Colon (tissue), 2 donors: ENCODE results near the gene CLDND2.
"Not testable (repeated sequence)": the region's sequence is repeated elsewhere in the genome, so short reads cannot be mapped to it uniquely, and the experiment has no call there.

Experiments used
- FAIRE-seq: peaks from 2 replicates; lab custom pipeline; 2012; peaks lifted over from hg19 to GRCh38; lab: Jason Lieb, UNC
- donor health status: control.
- donor health status: control.

Gene CLDND2, protein sequence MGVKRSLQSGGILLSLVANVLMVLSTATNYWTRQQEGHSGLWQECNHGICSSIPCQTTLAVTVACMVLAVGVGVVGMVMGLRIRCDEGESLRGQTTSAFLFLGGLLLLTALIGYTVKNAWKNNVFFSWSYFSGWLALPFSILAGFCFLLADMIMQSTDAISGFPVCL

DNA sequence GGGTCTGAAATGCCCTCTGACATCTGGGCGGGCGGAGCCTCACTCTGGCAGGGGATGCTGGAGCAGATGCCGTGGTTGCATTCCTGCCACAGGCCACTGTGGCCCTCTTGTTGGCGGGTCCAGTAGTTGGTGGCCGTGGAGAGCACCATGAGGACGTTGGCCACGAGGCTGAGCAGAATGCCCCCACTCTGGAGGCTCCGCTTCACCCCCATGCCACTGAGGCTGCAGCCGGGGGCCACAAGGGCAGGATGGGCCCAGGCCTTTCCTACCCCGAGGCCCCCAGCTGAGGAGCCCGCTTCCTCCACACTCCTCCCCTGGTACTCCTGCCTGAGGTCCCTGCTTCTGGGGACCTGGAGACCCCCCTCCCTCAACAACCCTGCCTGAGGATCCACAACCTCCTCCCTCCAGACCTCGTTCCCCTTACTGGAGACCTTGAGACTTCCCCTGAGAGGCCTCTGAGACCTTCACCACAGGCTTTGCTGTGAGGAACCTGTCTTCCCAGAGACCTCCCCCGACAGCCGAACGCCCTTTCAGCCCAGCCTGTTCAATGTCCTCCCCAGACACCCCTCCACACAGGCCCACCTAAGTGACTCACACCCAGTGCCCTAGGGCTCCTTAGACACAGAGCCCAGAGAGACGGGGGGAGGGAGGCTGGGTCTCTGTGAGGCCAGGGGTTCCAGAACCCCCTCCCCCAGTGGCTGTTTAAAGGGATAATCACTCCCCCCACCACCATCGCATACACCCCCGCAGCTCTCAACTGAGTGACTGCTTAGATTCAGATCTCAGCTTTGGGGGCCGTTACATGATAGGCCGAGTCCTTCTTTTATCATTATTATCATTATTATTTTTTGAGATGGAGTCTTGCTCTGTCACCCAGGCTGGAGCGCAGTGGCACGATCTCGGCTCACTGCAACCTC, at the start of gene CLDND2:
Gene CLDND2, minus strand, starts transcription at position 638 of the 917 bp plus-strand sequence. Its CDS starts 426 bp downstream, at position 212.
- no peak for FAIRE-seq

DNA sequence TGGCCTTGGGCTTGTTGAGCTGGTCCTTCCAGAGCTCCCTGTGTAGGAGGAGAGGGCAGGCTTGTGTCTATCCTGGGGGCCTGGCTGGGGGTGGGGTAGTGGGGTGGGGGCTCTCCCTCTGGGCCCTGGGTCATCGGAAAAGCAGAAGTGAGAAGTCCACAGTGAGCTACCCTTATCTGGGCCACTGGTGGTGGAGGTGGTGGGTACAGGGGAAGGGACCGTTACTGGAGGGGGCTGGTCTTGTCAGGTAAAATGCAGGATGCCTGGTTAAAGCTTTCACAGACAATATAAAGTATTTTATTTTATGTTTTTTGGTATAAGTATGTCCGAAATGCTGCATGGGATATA, 49.0 kb upstream of the CLDND2 start:
- no peak for FAIRE-seq

DNA sequence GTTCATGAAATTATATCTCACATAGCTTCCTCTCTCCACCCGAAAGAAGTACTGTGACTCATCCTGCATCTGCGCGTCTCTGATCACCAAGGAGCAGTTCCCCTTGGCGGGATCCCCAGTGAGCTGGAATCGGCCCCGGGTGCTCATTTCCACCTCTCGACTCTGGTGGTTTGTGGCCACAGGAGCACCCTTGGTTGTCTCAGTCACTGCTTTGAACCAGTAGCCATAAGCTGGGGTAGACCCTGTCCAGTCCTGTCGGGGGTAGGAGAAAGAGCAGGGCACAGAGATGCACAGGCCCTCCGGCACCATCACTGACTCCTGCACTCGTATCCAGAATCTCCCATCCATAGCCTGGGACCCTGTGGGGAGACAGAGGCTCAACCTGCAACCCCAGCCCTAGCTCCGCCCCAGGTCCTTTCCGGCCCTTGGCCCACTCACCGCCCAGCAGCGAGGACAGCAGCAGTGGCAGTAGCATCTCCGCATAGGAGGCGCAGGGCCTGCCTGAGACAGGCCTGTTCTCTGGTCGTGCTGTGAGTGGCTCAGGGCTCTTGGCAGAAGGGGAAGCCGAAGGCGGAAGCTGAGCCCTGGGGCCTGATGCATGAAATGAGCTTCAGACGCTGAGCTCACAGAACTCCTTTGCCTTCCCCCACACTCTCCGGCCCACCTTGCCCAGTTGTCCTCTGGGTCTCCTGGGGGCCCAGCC, 48.5 kb upstream of the CLDND2 start, which contains the start of gene SIGLEC10:
Gene SIGLEC10, minus strand, starts transcription at position 536 of the 703 bp plus-strand sequence. Its CDS starts 61 bp downstream, at position 475.
- FAIRE-seq: no peak

DNA sequence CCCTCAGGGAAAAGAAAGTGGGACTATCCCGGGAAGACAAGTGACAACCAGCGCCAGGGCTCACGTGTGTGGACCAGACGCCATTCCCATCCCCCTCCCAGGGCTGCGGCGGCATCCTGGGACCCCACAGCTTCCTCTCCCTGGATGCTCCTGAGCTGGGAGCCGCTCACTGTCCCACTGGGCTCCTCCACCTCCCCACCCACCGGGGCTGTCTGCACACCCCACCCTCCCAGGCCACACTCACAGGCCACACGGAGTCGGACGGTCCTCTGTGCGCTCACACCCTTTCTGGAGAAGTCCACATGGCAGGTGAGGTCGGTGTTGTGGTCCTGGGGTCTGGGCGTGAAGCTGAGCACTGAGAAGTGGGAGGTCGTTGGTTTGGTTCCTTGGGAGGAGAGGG, 47.6 kb upstream of the CLDND2 start:
- FAIRE-seq: not testable (repeated sequence)

DNA sequence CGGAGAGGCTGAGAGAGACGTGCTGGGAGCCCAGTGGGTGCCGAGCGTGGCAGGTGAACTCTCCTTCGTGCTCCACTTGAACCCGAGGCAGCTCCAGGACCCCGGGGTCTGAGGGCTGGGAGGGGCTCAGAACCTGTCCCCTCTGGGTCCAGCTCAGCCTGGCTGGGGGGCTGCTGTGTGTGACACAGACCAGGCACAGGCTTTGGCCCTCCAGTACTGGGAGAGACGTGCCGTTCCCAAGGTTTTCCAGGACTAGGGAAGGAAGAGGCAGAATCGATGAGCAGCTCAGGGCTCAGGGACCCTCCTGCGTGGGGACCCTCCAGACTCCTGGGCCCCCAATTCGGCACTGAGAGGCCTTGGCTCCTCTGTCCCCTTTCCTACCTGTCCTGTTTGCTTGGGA, 46.4 kb upstream of the CLDND2 start:
- FAIRE-seq: no peak

DNA sequence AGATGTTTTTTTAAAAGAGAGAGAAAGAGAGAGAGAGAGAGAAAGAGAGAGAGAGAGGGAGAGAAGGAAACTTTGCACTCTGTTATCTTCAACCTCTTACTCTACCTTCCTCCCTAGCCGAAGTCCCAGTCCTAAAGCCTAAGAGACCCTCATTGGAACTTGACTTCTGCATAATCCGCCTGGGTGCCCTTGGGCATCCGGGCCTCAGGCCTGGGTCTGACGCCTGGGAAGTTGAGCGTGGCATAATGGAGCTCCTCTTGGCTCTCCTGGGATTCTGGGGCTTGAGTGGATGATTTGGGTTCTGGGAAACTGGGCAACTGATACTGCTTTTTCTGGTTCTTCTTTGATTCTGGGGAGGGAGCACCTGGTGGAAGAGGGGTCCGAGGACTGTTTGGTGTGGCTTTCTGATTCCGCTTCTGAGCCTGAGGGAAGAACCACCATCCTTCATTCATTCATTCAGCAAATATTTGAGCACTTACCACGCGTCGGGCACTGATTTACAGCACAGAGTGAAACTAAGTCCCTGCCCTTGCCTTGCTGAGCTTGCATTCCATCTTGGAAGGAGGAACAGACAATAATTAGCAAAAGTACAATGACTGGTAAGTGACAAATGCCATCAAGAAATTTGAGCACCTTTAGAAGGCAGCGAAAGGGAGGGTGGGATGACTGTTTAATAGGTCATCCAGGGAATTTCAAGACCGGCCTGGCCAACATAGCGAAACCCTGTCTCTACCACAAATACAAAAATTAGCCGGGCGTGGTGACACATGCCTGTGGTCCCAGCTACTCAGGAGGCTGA, 42.3 kb upstream of the CLDND2 start:
- no peak for FAIRE-seq

DNA sequence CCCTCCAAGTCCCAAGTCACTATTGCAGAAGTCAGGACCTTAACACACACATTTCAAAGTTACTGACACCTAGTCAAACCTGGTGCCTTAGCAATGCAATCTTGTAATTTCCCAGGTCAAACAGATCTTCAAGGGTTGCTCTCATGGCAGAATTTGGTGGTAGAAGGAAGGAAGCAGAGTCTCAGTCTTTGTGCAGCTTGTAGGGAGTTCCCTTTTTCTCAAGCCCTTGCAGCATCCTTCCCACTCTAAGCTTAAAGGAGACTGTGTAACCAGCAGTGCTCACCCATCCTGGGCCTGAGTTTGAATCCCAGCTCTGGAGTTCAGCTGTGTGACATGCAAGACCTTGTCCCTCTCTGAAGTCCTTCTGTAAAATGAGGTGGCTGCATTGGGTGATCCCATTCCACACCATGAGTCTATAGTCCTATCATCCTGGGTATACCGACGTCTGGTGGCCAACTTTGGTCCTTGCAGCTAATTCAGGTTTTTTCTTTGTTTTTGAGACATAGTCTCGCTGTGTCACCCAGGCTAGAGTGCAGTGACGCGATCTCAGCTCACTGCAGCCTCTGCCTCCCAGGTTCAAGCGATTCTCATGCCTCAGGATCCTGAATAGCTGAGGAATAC, 38.8 kb upstream of the CLDND2 start:
- FAIRE-seq: no peak

DNA sequence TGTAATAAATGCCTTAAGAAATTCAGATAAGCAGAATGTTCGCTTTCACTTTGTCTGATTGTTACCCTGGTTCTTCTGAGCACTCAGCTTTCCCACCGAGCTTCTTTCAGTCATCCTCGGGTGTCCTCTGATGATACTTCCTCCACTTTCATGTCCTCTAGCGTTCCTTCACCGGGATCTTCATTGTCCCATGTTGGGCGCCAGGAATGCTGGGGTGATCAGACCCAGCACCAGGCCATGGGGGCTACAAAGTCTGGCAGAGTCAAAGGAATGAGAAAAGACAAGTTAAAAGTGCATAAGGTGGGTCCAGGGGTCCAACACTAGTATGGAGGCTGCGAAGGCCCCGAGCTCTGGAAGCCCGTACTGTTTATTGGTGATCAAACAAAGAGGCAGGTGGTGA, 33.3 kb upstream of the CLDND2 start:
- no peak for FAIRE-seq

DNA sequence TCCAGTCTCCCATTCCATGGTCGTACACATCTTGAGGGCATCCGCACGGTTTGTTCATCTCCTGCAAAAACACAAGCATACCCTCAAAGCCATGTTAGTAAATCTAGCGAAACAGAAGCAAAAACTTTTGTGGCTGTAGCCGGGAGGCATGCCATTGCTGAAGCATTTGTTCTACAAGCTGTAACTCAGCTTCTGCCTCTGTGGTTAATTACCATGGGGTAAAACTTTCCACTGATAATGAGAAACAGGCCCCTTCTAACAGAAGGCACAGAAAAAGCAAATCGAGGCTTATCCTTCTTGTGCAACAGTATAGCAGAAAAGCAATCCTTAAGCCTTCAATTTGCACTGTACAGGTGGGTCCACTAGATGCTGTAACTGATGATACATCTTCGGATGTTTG, 31.1 kb upstream of the CLDND2 start:
- not testable (repeated sequence) for FAIRE-seq

DNA sequence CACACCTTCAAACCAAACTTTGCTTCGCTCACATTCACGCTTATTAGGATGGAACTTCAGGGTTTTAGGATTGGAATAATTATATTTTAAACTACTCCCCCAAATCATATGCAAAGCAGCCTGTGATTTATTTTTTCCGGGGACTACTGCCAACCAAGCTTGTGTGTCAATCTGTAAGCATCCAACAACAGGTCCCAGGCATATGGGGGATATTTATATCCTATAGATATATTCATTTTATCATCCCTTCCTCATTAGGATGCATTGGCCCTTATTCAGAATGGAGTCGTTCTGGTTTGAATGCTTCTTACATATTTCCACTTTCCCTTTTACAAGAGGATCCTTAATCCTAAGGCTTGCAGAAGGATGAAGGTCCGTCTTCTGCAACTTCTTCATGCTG, 30.4 kb upstream of the CLDND2 start:
- no peak for FAIRE-seq

DNA sequence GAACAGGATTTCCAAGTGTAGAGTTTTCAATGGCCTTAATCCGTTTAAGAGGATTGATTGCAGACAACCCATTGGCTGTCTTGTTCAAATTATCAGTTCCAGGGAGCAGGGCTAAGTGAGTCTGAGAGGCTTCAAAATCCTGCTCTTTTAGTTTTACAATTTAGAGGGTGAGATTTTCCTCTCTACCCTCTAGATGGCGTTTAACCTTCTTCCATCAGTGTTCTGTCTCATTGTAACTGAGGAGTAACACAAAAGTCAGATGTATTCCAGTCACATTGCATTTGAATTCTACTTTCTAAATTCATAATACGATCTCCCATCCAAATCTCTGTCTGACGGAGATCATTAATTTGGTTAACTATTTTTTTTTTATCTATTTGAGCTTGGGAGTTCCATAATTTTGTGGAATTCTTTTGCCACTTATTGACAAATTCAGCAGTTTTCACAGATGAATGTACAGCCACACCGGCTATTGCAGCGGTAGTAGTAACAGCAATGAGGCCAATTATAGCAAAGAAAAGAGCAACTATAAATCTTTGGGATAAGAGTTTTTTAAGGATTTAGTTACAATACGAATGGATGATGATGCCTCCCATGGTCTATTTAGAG, 29.4 kb upstream of the CLDND2 start:
- FAIRE-seq: no peak

DNA sequence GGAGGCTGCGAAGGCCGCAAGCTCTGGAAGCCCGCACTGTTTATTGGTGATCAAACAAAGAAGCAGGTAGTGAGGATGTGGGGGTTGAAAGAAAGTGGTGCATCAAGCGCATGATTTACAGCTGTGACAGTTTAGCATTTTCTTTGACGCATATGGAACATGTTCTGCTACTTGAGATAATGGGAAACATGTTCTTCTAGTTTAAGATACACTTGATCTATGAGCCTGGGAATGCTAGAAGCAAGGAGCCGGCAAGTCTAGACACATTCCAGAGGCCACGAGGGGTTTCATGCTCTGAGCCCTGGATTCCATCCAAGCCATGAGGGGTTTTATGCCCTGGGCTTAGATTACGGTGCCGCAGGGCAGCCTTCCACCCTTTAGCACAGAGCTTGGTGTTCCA, 28.6 kb upstream of the CLDND2 start:
- FAIRE-seq: not testable (repeated sequence)

DNA sequence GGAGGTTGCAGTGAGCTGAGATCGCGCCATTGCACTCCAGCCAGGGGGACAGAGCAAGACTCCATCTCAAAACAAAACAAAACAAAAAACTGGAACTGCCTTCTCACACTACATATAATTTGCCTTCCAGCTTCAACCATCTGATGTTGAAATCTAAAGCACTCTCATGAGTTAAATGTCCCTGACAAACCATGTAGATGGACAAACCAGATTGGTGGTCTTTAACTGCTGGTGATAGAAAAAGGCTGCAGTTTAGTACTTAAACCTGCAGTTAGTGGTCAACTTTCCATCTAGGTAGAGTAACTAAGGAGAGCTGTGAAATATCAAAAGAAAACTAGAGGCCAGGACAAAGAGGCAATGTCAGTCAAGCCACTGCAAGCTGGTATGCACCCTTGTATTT, 27.4 kb upstream of the CLDND2 start:
- FAIRE-seq: no peak

DNA sequence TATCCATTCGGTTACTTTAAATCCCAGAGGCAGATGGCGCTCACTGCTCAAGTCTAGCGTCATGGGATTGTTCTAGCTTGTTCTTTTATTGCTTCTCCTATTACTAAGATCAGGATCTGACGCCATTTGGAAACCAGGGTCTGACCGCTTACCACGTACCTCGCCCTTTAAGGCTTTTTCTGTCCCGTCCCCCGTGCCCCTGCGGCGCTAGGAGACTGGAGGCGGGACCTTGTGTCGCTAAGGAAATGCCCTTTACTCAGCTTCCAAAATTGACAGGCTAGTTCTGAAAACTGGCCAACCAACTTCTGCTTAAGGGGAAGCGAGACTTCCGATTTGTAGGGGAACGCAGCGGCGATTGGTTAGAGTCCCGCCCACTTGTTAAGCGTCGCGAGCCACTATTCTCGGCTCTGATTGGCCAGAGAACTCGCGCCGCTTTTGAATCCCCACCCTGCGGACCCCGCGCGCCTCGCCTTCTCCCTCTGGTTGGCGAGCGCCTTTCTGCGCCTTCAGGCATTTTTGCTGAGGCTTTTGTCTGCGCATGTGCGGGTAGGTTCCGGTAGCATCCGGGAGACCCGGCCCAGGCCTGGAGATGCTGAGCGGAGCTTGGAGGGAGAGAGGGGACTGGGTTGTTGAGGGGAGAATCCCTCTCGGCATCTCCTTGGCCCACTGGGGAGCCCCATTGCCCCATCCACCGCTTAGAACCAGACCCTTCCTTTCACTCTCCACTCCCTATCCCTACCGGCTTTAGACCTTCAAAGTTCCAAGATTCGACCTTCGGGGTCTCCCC, 25.4 kb upstream of the CLDND2 start:
- no peak for FAIRE-seq

DNA sequence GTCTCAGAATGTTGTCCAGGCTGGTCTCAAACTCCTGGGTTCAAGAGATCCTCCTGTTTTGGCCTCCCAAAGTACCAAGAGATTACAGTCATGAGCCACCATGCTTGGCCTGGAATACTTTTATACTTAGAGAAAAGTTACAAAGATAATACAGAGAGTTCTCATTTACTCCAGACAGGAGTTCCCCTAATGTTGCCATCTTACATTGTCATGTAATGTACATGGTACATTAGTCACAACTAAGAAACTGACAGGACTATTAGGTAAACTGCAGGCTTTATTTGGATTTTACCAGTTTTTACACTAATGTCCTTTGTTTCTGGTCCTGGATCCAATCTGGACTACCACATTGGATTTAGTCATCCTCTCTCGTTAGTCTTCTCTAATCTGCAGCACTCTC, 23.9 kb upstream of the CLDND2 start:
- FAIRE-seq: no peak

DNA sequence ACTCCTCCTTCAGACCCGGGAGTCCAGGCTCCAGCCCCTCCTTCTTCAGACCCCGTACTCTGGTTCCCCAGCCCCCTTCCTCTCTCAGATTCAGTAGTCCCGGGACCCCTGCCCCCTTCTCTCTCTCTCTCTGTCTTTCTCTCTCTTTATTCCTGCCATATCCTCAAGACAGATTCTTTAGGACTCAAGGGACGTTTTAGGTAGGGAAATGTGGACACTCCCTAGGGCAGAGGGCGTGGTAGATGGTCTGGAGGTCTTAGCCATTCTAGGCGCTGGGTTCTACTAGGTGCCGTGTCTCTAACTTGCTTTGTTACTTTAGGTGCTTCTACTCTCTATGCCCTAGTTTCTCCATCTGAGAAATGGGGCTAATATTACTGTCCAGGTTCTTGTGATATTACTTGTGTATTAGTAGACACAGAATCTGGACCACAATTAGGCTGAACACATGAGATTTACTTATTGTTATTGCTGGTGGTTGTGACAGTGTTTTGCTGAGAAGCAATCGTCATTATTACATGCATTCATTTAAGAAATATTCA, 22.3 kb upstream of the CLDND2 start:
- no peak for FAIRE-seq

DNA sequence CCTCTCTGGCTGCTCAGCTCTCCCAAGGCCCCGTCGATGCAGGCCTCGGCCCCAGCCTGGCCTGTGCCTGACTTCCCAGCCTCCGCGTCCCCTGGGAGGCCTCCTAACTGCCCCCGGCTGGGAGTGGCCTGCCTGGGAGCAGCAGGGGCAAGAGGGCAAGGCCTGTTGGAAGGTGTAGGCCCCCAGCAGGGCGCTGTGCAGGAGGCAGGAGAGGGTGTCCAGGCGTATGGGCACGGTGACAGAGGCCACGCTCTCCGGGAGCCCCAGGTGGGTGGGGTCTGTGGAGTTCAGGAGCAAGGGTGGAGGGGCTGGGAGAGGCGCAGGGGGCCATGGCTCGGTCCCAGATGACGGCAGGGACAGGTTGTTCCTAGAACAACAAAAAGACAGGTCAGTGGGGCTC, 20.3 kb upstream of the CLDND2 start:
- no peak for FAIRE-seq

DNA sequence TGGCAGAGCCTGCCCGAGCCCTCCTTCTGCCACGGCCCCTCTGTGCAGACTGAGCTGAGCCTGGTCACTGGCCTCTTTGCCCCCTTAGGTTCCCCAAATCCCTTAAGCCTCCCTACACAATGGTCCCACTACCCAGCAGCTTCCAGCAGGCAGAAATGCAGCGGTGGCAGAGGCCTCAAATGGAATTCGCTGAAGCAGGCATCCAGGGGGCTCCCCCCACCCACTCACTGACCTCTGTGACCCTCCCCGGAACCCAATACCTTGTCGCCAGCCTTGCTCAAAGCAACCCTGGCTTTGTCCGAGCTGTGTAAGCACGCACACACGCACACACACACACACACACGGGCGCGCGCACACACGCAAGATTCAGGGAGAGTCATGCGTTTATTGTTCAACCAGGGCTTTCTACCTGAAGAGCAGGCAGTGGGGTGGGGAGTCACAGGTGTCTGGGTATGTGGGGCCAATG, 19.2 kb upstream of the CLDND2 start, which contains the start of gene LIM2:
Gene LIM2, minus strand, starts transcription at position 51 of the 466 bp plus-strand sequence. CDS start 531 bp downstream, outside the sequence.
- no peak for FAIRE-seq

DNA sequence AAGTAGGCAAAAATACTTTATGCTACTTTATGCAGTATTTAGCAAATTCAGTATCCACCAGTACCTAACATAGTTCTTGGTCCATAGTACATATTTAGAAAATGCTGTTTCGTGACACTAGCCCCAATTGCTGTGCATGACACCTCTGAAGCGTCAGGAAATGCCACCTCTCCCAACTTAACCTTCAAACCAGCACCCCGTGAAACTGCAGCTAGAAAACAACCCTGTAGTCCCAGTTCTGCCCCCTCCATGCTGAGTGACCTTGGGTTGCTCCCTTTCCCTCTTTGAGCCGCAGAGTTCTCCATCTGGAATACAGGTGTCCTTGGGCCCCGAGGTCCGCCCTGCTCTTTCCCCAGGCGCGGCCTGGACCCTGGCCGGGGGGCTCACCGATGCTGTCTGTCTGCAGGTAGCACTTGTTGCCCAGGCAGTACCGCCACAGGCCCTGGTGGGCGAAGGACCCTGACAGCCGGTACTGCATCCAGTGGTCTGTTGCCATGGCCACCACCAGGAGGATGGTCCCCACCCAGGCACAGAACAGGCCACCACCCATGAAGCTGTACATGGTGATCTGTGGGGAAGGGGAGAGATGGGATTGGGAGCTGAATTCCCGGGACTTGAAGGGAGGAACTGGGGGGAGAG, 18.2 kb upstream of the CLDND2 start:
- no peak for FAIRE-seq
